Endothelial cell of umbilical vein (primary cell): ENCODE results near the gene SRGAP1. TPM values are rescaled to one million over a fixed set of nuclear protein-coding genes. Genes with fewer than 3 reads are reported as not detected.

Experiments
- BruUV-seq: library from RNA; stranded (reverse); fragments of 400-500 nt; replicated peaks from 2 replicates; lab custom pipeline; 2021; lab: Mats Ljungman, UMichigan
- CTCF ChIA-PET: fragments of 300-600, 350-600 bp; sonication (Branson Sonifier 250); formaldehyde crosslinking; loops from one replicate; lab custom pipeline; 2021; ENCODE audit warnings: antibody characterized with exemption, inconsistent platforms; lab: Charles Lee
- POLR2A ChIA-PET: fragments of 300-600, 350-600 bp; sonication (Branson Sonifier 250); formaldehyde crosslinking; loops from one replicate; lab custom pipeline; 2021; ENCODE audit warnings: antibody characterized with exemption, inconsistent platforms; lab: Charles Lee
- DNase-seq: peaks from one replicate; pipeline ENCODE4 v3.0.0-alpha.2; 2011; ENCODE audit warnings: low read depth, low spot score
- FAIRE-seq: peaks from 2 replicates; lab custom pipeline; 2011; peaks lifted over from hg19 to GRCh38; lab: Jason Lieb, UNC
- H2AFZ ChIP-seq: 2 replicates; pipeline ENCODE4 v1.6.0; 2012; ENCODE audit warnings: low read depth, low read length, control low read depth, inconsistent platforms
- H3K27ac ChIP-seq: 2 replicates; pipeline ENCODE4 v1.5.1; 2011; ENCODE audit warnings: low read depth, mild to moderate bottlenecking, control low read depth, low read length, moderate library complexity; ENCODE audit not compliant: insufficient read depth
- H3K27me3 ChIP-seq, 2 experiments: 2 replicates each; pipeline versions ENCODE4 v1.6.0 to v1.6.1; 2011; ENCODE audit warnings: low read length in 2 of 2, mixed read lengths in 1 of 2; ENCODE audit not compliant: control insufficient read depth in 2 of 2, insufficient read depth in 2 of 2
- H3K36me3 ChIP-seq, 2 experiments: 2 replicates in 1 of 2; 3 replicates in 1 of 2; pipeline ENCODE4 v1.5.1; 2011; ENCODE audit warnings: low read length in 2 of 2, mild to moderate bottlenecking in 1 of 2, moderate library complexity in 1 of 2; ENCODE audit not compliant: control insufficient read depth in 2 of 2, insufficient read depth in 2 of 2; ENCODE audit errors: extremely low read depth in 1 of 2
- H3K4me1 ChIP-seq: 3 replicates; pipeline ENCODE4 v1.5.1; 2011; ENCODE audit warnings: mild to moderate bottlenecking, low read length; ENCODE audit not compliant: control insufficient read depth, insufficient read depth; ENCODE audit errors: extremely low read depth
- H3K4me2 ChIP-seq: 2 replicates; pipeline ENCODE4 v1.6.1; 2011; ENCODE audit warnings: low read length, control low read depth, mixed read lengths; ENCODE audit not compliant: insufficient read depth
- H3K4me3 ChIP-seq, 3 experiments: fragments of 200-600 bp in 1 of 3; sonication (generic), shearing (Covaris generic) in 1 of 3; replicated peaks in 1 of 3; 2 replicates each; pipeline ENCODE4 v1.5.1; 2011 to 2016; ENCODE audit warnings: control low read depth in 3 of 3, low read length in 3 of 3, mild to moderate bottlenecking in 2 of 3, inconsistent platforms in 1 of 3, low read depth in 1 of 3, moderate library complexity in 1 of 3; ENCODE audit not compliant: insufficient read depth in 1 of 3
- H3K79me2 ChIP-seq: 2 replicates; pipeline ENCODE4 v1.6.0; 2012; ENCODE audit warnings: low read length, inconsistent platforms; ENCODE audit not compliant: control insufficient read depth, insufficient read depth
- H3K9ac ChIP-seq: replicated peaks from 2 replicates; pipeline ENCODE3; 2011; ENCODE audit warnings: low read length, control low read depth; ENCODE audit not compliant: insufficient read depth; ENCODE audit errors: extremely low read depth
- H3K9me1 ChIP-seq: replicated peaks from 3 replicates; pipeline ENCODE4 v1.6.0; 2011; ENCODE audit warnings: mild to moderate bottlenecking, low read length; ENCODE audit not compliant: control insufficient read depth, insufficient read depth; ENCODE audit errors: extremely low read depth
- H3K9me3 ChIP-seq: replicated peaks from 2 replicates; pipeline ENCODE4 v1.5.1; 2012; ENCODE audit warnings: low read length, inconsistent platforms; ENCODE audit not compliant: control insufficient read depth, insufficient read depth
- H4K20me1 ChIP-seq: replicated peaks from 2 replicates; pipeline ENCODE3; 2011; ENCODE audit warnings: mild to moderate bottlenecking, low read length; ENCODE audit not compliant: control insufficient read depth, insufficient read depth; ENCODE audit errors: extremely low read depth
- CTCF ChIP-seq, 2 donors: IDR thresholded peaks; 1 replicate in 1 of 2; 2 replicates in 1 of 2; pipeline ENCODE4 v1.5.1; 2011; ENCODE audit warnings: low read length in 2 of 2, mild to moderate bottlenecking in 2 of 2, moderate library complexity in 2 of 2, control low read depth in 1 of 2, inconsistent platforms in 1 of 2, low read depth in 1 of 2; ENCODE audit not compliant: insufficient read depth in 1 of 2; ENCODE audit errors: extremely low read depth in 1 of 2
- EZH2 ChIP-seq: IDR thresholded peaks from 2 replicates; pipeline ENCODE4 v1.6.1; 2012; ENCODE audit warnings: borderline replicate concordance, low read depth, mild to moderate bottlenecking, moderate library complexity, low read length, inconsistent platforms; ENCODE audit not compliant: severe bottlenecking
- FOS ChIP-seq: IDR thresholded peaks from 2 replicates; pipeline ENCODE4 v1.6.1; 2011; ENCODE audit warnings: mild to moderate bottlenecking, low read length, moderate library complexity, borderline replicate concordance; ENCODE audit not compliant: insufficient read depth
- GATA2 ChIP-seq: IDR thresholded peaks from 2 replicates; pipeline ENCODE4 v1.7.0; 2011; ENCODE audit warnings: low read depth, mild to moderate bottlenecking, moderate library complexity, mixed read lengths, low read length; ENCODE audit not compliant: insufficient read length, insufficient read depth
- JUN ChIP-seq: IDR thresholded peaks from 2 replicates; pipeline ENCODE4 v1.6.1; 2011; ENCODE audit warnings: borderline replicate concordance, low read depth; ENCODE audit not compliant: insufficient read length, insufficient read depth
- MAX ChIP-seq: IDR thresholded peaks from 2 replicates; pipeline ENCODE4 v1.6.1; 2011; ENCODE audit not compliant: insufficient read depth, insufficient read length
- MYC ChIP-seq: IDR thresholded peaks from one replicate; pipeline ENCODE4 v1.6.1; 2011; ENCODE audit warnings: mild to moderate bottlenecking, low read depth, low read length
- POLR2A ChIP-seq: IDR thresholded peaks from 2 replicates; pipeline ENCODE4 v1.6.1; 2012; ENCODE audit warnings: low read depth, mild to moderate bottlenecking, control low read depth, low read length
- POLR2AphosphoS5 ChIP-seq: IDR thresholded peaks from 2 replicates; pipeline ENCODE4 v1.6.1; 2012; ENCODE audit warnings: low read depth, mild to moderate bottlenecking, control low read depth, low read length, moderate library complexity; ENCODE audit not compliant: insufficient read depth
- dilution Hi-C: fragments of 300-500 bp; cut with MboI; formaldehyde crosslinking; loops from one replicate; pipeline ENCODE4 v1.15.0; 2019; ENCODE audit warnings: low sequenced_read_pairs; ENCODE audit not compliant: extremely low pct_ligation_motif_present
- intact Hi-C: fragments of 100-400 bp; cut with micrococcal nuclease; formaldehyde crosslinking; loops from one replicate; pipeline ENCODE4 v1.10.0; 2022
- polyA plus RNA-seq, 4 experiments: library from polyadenylated mRNA; depleted of rRNA in 3 of 4; stranded (reverse) in 3 of 4; unstranded in 1 of 4; fragments of >200 nt; gene quantifications; 2 replicates each; pipeline versions ENCODE4 v1.2.1 to v1.2.3, GENCODE V29; 2011 to 2012; ENCODE audit warnings: missing spikeins in 1 of 4
- total RNA-seq: library from RNA; stranded (reverse); gene quantifications from 2 replicates; pipeline ENCODE4 v1.2.3, GENCODE V29; 2021

The SRGAP1 gene
- total and polyA plus RNA-seq, 2 donors (not counting 3 experiments of a cell fraction or from before 2014, with no cell fraction given): 4.9 to 16.3 TPM

GRCh38 chr12:63966606-63966975, 122.1 kb downstream of the SRGAP1 start:
- H3K27me3 ChIP-seq: no peaks in the 10 kb centered on the region
- DNase-seq (no peak), FAIRE-seq (no peak)
- H3K79me2 ChIP-seq: peaks cover 3% of the 10 kb centered on the region
- no peak overlapping the region for H3K4me2 ChIP-seq
- no peak overlapping the region for H2AFZ ChIP-seq
- intact Hi-C loops (loop anchor here (5.0 kb wide), 1 partner anchor 216 kb away; no protein-coding TSS in a partner anchor), dilution Hi-C loops (no loop called here)
- no peak overlapping the region for H3K27ac ChIP-seq
- H3K4me3 ChIP-seq: no peak overlapping the region
- H3K4me1 ChIP-seq: peaks cover 29% of the 10 kb centered on the region
- POLR2A ChIA-PET: interaction anchor here (0.6 kb wide), 1 partner anchor 17 kb away, joined by 3 read pairs; no protein-coding TSS in a partner anchor
- no peaks in the 10 kb centered on the region for H3K9me3 ChIP-seq
- no peak for TF ChIP-seq MAX
- TF ChIP-seq FOS: no peak
- no peak for TF ChIP-seq MYC
- TF ChIP-seq EZH2: no peak
- TF ChIP-seq POLR2A: no peak
- no peak for TF ChIP-seq POLR2AphosphoS5
- no peak for TF ChIP-seq JUN
- TF ChIP-seq CTCF (IDR thresholded peaks at IDR 0.05; ENCODE audit: extremely low read depth in 1 of 2, insufficient read depth in 1 of 2, low read depth in 1 of 2, low read length in 2 of 2): no peak
- TF ChIP-seq GATA2: no peak
- H3K36me3 ChIP-seq: no peaks in the 10 kb centered on the region
- CTCF ChIA-PET: interaction anchor here (0.9 to 1.3 kb wide), 2 partner anchors 10 to 17 kb away, joined by 3 read pairs; no protein-coding TSS in a partner anchor
- BruUV-seq: no TSS peak
- peaks cover 2% of the 10 kb centered on the region for H3K9me1 ChIP-seq
- no peaks in the 10 kb centered on the region for H4K20me1 ChIP-seq
- H3K9ac ChIP-seq: no peak overlapping the region
